Stimulated activated CD4-positive, alpha-beta T cell treated with anti-CD3 and anti-CD28 coated beads, Interleukin-2, amount 100 ng/mL, for 48 hours (primary cell): ENCODE measurements around the gene NUTM2A.
"Not testable (repeated sequence)": the region's sequence is repeated elsewhere in the genome, so short reads cannot be mapped to it uniquely, and the experiment has no call there.

Experiments used
- DNase-seq, 2 donors: peaks; one replicate each; pipeline ENCODE4 v3.0.0-alpha.2; 2020

The NUTM2A gene

GRCh38 chr10:87248818-87249353 lies 23.6 kb downstream of the NUTM2A start:
- not testable (repeated sequence) for DNase-seq

- DNase-seq: not testable (repeated sequence)
Observed at GRCh38 chr10:87280749-87281392, 55.6 kb downstream of the NUTM2A start.
